UCSD-AML1 (cell line): ENCODE data around the gene VSIG4.

Source experiments
- DNase-seq: peaks from one replicate; lab custom pipeline; 2025; ENCODE audit not compliant: unreplicated experiment; lab: John Stamatoyannopoulos, UW

VSIG4 gene

DNA sequence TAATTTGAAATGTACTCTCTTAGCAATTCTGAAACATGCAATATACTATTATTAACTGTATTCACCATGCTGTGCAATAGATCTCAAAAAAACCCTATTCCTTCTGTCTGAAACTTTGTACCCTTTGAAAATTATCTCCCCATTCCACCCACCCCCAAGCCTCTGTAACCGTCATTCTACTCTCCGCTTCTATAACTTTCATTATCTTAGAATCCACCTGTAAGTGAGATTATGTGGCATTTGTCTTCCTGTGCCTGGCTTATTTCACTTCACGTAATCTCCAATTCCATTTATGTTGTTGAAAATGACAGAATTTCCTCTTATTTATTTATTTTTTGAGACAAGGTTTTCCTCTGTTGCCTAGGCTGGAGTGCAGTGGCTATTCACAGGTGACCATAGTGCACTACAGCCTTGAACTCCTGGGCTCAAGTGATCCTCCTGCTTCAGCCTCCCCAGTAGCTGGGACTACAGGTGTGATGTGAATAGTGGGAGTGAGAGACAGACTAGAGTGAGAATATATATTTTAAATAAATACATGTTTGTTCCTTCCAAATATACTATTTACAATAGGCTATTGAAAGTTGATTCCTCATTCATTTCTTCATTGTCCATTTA lies 30.5 kb downstream of the VSIG4 start:
- no peak for DNase-seq

DNA sequence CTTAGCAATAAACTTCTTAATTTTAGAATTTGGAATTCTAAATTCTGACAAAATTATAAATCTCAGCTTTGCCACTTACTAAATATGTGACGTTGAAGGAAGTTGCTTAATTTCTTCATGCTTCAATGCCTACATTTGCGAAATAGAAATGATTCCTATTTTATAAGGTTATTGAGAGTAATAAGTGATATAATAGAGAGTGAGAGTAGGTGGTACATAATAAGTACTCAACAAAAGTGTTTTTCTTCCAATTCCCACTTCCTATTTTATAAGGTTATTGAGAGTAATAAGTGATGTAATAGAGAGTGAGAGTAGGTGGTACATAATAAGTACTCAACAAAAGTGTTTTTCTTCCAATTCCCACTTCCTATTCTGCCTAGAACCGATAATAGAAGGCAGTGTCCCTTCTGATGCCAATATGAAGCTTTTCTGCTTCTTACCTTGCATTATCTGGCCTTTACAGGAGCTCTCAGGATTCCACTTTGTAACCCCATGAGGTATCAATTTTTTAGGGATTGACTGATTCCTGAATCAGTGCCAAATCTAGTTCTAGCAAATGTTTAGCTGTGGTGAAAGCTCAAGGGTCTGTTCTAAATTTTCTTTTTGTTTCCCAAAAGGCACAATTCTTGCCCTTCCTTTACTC lies 31.4 kb downstream of the VSIG4 start:
- no peak for DNase-seq

DNA sequence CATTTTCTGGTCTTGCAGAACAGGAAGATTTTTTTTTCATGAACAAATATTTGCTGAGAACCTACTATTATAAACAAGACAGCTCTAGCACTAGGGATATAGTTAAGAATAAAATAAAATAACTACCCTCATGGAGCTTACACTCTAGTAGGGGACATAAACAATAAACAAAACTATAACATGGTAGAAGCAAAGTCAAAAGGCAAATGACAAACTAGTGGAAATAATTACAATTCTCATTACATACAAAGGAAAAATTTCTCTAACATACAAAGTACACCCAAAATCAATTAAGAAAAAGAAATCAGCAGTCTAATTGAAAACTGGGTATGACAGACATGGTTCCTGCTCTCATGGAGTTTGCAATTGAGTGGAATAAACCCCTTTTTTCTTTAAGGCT lies 32.0 kb downstream of the VSIG4 start:
- no peak for DNase-seq

DNA sequence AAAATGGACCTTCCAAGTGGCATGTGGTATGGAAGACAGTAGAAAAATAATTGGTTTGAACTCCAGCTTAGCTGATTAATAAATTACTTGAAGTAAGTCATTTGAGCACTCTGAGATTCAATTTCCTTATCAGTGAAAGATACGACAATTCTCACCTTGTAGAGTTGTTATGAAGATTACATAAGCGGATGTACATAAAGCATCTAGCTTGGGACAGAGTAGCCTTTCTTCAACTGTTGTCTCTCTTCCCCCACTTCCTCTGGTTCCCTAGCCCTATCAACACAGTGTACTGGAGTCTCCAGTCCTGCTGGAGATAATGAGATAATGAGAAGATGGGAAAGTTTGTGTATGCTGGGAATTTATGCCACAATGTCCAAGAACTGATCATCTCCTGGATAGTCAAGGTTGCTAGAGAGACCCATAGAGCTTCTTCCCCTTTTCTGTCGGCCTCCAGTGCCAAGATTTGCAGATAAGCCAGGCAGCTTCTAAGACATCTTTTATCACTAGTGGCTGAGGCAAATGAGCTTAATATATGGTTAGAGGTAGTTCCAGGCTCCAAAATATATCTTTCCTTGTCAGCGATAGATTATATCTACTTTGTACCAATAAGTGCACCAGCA lies 33.9 kb downstream of the VSIG4 start:
- peak; percentile 13 for DNase-seq

DNA sequence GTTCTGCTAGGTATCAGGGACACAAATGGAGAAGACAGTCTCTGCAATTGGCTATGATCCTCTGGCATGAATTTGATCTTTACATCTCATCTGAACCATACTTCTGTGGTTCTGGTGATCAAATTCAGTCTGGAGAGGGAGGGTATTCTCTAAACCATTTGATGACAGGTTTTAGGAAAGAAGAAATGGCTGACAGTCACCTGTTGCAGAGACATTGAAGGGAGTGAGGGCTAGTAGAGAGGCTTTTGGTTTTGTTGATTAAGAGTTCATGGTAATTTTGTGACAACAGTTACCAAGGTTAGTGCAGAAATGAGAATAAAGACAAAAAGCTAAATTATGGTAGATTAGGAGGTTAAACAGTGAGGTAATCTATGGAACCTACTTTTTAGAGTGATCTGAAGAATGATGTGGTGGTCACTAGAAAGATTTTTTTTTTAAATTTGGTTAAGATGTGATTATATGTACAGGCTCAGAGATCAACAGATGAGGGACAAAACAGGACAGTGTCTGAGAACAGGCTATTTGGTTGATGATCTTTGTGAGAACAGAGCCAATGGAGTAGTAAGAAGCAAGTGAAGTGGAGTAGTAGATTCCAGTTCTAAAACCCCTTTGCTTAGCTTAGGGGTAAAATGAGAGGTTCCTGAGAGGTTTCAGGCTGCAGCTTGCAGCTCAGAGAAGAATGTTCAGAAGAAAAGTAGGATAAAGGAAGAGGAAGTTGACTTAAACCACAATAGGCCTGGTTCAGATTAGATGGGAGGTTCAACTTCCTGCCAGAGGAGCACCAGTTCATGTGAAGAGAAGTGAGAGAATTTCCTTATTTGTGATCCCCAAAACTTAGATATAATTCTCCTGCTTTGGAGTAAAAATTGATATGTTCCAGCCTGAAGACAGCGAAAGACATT lies 34.7 kb downstream of the VSIG4 start:
- DNase-seq: peak; percentile 15

DNA sequence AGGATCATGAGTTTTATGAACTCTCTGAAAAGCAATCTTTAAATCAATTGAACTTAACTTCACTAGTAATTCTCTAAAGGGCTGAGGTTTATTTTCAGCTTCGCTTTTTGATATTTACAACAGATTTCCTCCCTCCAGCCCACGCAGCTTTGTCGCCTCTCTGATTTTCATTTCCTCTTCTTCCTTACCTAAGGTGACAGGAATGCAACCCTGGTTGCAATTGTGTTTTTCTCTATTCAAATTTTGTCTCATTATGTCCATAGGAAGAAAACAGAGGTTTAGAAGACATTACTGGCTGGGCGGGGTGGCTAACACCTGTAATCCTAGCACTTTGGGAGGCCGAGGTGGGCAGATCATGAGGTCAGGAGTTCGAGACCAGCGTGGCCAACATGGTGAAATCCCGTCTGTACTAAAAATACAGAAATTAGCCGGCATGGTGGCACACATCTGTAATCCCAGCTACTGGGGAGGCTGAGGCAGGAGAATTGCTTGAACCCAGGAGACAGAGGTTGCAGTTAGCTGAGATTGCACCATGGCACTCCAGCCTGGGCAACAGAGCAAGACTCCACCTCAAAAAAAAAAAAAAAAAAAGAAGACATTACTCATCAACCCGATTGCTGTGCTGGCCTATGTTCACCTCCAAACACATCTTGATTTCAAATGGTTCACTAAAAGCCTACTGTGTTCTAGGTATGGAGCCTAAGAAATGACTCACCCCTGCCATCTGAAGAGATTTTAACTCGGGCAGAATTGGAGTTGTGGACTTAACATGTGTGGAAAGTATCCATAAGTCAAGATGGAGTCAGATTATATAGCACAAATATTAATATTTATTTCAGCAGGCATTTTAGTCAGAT lies 36.8 kb downstream of the VSIG4 start:
- DNase-seq: no peak

DNA sequence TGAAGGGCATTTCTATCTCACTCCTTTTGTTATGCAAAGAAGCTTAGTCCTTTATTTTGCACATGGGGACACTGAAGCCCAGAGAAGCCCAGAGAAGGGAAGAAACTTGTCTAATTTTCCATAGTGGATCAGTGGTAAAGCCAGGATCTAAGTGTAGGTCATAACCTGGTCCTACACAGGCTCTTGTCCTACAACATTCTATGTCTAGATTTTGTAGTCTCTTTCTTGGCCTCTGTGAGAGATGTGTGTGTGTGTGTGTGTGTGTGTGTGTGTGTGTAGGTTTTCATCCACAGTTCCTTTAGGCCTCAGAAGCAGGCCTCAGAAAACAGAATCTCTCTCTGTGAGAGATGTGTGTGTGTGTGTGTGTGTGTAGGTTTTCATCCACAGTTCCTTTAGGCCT lies 38.3 kb downstream of the VSIG4 start:
- no peak for DNase-seq

DNA sequence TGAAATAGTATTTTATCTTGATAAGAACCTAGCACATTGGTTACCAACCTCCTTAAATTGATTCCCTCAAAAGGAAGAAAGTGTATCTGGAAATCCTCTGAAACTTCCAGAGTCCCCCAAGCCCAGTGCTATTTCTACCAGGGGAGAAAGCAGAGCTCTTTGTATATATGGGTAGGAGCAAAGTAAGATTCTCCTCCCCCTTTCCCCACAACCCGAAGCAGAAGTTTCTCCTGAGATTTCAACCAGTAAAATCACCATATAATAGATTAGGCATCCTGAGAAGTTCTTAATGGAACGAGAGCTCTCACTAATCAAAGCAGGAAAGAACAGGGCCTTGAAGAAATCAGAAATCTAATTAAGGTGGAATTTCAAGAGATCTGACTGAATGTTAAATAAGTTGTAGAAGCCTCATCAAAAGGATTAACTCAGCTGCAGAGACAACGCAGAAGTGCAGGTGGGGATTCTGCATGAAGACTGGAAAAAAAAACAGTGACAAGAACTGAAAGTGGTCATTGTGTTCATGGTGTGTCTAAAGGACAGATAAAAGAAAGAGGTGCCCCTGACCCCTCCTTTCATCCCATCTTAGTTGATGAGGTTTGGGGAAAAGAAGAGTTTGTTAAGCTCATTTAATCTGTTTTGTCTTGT lies 39.1 kb downstream of the VSIG4 start:
- DNase-seq: no peak

DNA sequence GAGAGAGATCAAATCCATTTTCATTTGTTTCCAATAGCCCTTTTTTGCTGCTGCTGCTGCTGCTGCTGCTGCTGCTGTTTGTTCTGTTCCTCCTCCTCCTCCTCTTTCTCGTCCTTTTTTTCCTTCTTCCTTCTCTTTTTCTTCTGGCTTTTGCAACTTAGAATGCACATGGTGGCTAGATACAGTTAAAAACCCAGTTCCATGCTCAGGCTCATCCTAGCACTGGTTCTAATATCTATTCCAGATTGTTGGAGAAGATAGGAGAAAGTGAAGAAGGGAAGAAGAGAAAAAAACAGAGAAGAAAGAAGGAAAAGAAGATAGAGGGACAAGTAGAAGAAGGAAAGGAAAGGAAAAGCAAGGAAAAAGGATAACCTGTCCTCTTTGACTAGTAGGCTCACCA lies 39.7 kb downstream of the VSIG4 start:
- no peak for DNase-seq

DNA sequence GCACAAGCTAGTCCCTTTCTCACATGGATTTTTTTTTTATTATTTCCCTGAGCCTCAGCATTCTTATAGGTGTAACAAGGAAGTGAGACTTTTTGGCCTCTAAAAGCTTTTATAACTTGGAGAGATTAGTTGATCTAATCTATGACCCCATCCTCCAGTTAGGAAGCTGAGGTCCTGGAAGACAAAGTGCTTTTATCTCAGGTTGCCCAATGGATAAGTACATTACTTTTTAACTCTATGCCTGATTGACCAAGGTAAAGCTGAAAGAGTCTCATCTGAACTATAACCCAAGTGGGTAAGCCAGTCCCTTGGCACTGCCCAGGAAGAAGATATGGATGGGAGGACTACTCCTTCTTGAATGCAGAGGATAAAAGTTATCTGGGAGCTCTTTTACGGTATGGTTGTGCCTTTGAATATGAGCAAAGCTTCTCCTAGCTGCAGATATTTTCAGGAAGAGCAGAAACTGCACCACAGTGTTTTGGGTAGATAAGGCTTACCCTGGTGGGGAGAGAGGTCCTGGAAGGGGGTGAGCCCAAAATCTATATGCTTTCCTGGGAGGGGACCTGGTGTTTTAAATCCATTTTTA lies 40.2 kb downstream of the VSIG4 start:
- DNase-seq: no peak

DNA sequence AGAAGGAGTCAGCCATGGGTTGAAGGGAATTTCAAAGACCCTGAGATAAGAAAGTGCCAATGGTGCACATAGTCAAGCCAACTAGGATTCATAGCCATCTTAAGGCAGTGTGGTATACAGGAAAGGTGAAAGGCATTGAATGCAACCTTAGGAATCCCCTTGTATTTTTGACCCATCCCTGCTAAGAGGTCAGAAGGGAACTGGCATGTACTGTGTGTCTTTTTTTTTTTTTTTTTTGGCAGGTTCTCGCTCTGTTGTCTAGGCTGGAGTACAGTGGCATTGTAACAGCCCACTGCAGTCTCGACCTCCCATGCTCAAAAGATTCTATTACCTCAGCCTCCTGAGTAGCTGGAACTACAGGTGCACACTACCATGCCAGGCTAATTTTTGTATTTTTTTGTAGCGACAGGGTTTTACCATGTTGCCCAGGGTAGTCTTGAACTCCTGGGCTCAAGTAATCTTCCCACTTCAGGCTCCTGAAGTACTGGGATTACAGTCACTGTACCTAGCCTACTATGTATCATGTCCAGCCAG lies 40.8 kb downstream of the VSIG4 start:
- DNase-seq: no peak

DNA sequence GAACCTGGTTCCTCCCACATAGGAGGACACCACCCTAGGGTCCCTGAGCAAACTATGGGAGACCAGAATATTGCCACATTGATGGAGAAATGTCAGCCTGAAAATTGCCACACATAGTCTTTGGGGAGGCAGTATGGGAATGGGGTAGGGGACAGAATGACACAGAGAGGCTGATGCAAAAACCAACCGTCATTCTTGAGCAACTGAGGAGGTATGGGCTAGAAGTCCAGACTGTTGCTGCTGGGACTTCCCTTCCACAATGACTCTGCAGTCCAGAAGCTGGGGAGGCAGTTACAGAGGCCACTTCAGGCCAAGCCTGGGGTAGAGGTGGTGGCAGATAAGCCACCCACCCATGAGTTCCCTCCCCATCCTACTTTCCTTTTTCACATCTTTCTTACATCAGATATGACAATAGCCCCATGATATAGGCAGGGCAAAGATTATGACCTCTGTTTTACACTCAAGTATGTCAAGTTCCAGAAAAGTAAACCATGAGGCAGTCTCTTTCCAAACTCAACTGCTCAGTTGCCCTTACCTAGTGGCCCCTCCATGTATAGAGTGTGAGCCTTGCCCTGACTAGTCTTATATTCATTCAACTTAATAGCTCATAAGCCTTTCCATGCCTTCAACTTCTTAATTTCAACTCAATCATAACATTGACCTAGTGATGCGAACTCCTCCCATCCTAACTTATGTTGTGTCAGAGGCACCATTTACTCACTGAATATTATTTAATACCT lies 41.7 kb downstream of the VSIG4 start:
- peak; percentile 76 for DNase-seq

DNA sequence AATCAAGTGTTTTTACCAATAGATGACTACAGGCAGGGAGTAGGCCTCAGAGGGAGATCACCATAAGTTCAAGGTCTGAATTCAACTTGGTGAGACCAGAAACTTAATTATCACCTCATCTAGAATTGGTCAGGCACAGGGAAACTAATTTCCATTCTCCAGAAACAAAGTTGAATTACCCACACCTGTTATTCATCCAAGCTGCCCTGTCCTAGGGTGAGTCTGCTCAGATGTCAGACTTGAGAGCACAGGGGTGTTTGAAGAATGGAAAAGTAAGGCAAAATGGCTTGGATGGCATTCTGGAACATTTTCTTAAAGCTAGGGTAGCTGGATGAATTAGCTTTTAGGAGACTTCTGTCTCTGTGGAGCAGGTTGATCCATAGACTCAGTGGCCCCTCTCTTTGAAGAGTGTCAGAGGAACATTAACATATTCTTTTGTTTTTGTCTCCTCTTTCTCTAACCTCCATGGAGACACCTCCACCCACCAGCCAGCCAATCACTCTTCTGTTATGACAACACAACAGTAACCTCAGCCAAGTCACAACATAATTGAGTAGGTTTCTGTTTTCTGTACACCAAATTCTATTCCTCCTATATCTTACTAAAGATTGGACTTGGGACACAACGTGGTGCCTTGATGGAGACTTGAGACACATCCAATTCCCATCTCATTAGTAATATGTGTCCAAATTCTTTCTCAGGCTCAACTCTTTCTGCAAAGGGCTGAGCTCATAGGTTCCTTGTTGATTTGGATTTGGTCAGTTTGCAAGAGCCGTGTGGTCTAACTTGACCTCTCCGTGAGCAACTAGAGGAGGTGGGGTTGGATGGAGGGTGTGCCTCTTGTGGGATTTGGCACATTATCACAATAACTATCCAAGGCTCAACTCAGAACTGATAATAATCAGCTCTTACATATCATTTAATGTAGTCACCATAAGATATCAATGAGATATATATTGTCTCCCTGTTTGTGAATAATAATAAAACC lies 45.1 kb downstream of the VSIG4 start:
- no peak for DNase-seq

DNA sequence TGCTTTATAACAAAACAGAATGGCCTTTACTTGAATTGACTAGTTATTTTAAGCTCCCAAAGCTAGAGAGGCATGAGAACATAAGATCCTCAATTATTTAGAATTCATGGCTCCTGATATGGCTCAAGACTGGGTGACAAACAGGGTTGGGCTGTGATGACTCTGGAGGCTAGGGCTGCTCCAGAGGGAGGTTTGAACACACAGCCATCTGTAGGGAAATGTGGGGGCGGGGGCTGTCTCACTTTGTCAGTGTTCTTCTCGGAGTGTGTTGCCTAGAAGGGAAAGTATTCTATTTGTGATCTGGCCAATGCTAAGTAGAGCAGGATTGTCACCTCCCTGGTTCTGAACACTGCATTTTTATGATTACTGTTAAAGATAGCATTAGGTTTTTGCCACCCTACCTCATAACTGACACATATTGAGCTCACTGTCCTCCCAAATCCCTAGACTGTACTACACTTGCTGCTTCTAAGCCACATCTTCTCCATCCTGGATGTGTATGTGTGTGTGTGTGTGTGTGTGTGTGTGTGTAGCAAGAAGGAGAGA lies 45.9 kb downstream of the VSIG4 start:
- DNase-seq: peak; percentile 16

DNA sequence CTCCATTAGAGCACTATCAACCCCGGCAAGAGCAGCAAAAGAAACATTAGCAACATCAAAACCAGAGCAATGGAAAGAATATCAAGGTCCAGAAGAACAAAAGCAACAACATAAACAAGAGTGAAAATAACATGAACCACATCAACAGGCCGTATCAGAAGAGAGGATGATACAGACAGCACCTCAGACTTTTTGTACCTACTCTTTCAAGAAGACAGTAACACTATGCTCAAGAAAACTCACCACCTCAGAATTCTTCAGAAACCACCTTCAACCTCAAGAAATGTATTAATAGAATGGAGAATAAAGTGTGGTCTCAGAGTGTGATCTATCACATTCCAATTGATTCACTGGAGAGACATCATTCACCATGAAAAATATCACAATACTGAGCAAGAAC lies 46.5 kb downstream of the VSIG4 start:
- no peak for DNase-seq

DNA sequence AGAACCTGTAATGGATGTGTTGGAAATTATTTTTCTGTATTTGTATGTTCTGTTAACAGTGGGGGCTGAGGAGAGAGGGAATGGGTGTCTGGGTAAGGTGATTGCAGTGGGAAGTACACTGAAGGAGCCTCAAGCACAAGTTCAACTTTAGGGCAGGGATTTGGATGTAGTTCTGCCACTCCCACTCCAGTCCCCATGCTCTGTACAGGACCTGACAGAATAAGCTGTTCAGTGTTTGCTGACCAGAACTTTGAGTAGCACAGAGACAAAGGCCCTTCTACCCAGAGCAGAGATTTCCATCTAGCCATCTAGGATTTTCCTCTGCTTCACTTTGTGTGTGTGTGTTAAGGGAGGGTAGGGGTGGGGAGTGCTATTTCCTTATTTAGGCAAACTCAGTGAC lies 49.2 kb downstream of the VSIG4 start:
- peak; percentile 15 for DNase-seq

DNA sequence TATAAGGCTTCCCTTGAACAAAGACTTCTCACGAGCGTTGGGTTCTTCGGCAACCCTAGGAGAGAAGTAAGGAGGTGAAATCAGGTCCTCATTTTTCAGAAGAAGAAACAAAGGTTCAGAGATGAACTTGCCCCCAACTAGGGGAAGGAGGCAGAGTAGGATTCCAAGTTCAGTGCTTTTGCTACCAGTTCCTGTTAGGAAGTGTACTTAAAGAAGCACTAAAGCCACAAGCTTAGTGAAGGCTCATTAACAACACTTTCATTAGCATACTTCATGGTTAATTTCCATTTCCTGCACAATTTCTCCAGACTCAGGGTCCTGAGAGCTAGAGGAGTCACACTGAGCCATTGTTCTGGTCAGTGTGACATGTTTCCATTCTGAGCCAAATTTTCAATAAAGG lies 52.1 kb downstream of the VSIG4 start:
- no peak for DNase-seq
